Sigmoid colon (tissue), 4 donors: Measurements from ENCODE around the gene SHC3.

Source experiments
- CTCF ChIP-seq, 4 experiments: fragments of 450-650 bp in 3 of 4; fragments of 200-600 bp in 1 of 4; IDR thresholded peaks; one replicate each; pipeline ENCODE4 v1.5.1; 2016 to 2019; ENCODE audit warnings: antibody characterized with exemption in 4 of 4, mild to moderate bottlenecking in 3 of 4, moderate library complexity in 2 of 4
- EP300 ChIP-seq, 4 donors: sonication (generic); formaldehyde crosslinking; IDR thresholded peaks; one replicate each; pipeline ENCODE4 v1.6.1; 2017; ENCODE audit warnings: antibody characterized with exemption in 4 of 4

GRCh38 chr9:89008744-89009545, 169.7 kb downstream of the SHC3 start:
- no peak for TF ChIP-seq EP300 (IDR thresholded peaks at IDR 0.05)
- no peak for TF ChIP-seq CTCF (IDR thresholded peaks at IDR 0.05)
